Cerebellar nuclear complex (tissue), 1 donor: Measurements from ENCODE around the gene BCAS1.

ENCODE experiments used
- DNase-seq, 2 experiments: peaks; one replicate each; lab custom pipeline; 2025; lab: John Stamatoyannopoulos, UW

The BCAS1 gene

DNA sequence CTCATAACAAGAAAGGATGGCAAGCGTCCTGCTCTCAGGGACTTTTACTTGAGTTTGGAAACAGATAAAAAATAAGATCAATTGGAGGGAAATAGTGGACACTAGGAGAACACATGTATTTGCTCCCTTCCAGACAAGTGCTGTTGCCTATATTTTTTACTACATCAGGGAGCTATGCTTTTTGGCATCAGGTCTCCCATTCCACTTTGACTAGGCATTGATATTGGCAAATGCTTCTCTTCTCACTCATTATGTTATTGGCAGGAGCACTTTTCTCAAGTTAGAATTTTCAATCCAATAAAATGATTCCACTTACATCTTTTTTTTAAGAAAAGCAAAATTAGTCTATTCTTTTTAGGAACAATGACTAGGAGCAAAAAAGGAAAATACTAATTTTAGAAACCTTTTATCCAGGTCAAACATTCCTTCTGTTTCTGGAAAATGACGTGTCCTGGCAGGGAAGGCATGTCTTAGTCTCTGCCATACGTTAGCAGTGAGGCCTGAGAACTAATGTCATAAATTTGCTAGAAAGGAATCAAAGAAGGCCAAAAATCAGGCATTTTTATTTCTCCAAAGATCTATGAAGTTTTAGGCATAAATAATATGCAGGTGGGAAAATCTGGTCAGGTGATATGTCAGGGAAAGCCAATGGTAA lies 21.4 kb downstream of the BCAS1 start:
- DNase-seq: no peak

DNA sequence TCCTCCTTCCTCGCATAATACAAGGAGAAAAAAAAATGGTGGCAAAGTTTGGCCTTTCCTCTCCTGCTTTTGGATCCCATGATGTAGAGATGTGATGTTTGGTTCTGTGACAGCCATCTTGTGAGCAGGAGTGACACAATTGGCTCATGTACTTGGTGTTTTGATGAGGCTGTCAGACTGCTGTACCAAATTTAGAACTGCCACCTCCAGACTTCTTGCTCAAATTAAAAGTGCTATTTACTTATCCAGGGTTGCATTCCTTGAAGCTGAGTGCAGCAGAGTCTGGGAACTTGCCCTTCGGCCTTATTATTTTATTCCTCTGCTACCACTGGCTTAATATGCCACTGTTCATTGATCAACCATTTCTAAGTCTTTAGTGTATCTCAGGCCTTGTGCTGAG lies 21.9 kb downstream of the BCAS1 start:
- no peak for DNase-seq

DNA sequence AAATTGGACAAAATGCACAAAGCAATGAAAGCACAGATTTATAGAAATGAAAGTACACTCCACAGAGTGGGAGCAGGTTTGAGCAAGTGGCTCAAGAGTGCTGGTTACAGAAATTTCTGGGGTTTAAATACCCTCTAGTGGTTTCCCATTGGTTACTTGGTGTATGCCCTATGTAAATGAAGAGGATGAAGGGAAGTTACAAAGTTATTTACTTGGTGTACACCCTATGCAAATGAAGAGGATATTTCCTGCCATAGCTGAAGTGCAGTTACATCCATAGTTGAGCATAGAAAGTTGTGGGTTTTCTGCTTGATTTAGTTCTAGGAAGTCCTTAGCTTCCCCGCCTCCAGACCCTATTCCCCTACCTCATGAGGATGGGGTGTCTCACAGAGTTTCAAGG lies 22.7 kb downstream of the BCAS1 start:
- no peak for DNase-seq

GRCh38 chr20:54047048-54047447 lies 23.3 kb downstream of the BCAS1 start:
- DNase-seq: no peak

DNA sequence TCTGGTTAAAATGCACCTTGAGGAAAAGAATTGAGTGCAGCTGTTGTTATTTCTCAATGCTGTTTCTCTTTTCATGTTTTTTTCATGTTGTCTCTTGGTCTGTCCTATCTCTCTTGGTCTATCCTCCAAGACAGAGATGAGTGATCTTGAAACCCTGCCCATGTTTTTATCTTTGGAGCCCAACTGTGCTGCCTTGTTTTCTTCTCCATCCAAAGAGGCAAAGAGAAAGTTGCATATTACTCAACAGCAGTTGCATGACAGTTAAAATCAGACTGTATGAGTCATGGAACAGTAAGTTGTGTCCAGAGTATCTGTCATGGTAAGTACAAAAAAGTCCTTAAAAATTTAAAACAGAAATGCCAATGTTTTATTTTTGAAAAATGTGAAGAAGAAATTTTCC lies 26.2 kb downstream of the BCAS1 start:
- DNase-seq: no peak

GRCh38 chr20:54043076-54043967 lies 27.1 kb downstream of the BCAS1 start:
- DNase-seq: no peak

GRCh38 chr20:54042021-54042420 lies 28.4 kb downstream of the BCAS1 start:
- no peak for DNase-seq

GRCh38 chr20:54041336-54041735 lies 29.1 kb downstream of the BCAS1 start:
- DNase-seq: no peak

DNA sequence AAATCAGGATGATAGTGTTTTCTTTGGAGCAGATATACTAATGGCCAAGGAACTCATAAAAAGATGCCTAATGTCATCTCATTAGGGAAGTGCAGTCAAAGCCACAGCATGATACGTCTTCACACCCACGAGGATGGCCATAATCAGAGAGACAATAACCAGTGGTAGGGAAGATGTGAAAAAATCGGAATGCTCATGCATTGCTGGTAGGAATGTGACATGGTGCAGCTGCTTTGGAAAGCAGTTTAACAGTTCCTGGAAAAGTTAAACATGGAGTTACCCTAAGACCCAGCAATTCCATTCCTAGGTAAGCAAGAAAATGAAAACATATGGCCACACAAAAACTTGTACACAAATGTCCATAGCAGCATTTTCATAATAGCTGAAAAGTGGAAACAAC lies 29.9 kb downstream of the BCAS1 start:
- no peak for DNase-seq

GRCh38 chr20:54038961-54039360 lies 31.4 kb downstream of the BCAS1 start:
- no peak for DNase-seq

DNA sequence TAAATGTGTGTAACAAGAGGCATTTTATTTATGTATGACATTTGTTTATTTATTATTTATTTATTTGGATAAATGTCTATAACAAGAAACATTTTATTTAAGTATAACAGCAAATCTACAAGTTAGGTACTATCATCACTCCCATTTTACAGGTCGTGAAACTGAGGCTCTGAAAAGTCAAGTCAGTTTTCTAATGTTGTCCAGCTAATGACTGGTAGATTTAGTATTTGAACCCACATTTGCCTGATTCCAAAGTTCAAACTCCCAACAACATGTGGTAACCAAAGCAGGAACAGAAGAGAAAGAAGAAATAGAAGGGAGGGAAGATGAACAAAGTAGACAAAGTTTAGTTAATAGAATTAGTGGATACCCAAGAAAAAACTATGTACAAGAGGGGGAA lies 32.9 kb downstream of the BCAS1 start:
- no peak for DNase-seq

GRCh38 chr20:54029643-54030042 lies 40.8 kb downstream of the BCAS1 start:
- no peak for DNase-seq

GRCh38 chr20:54029176-54029575 lies 41.2 kb downstream of the BCAS1 start:
- no peak for DNase-seq

DNA sequence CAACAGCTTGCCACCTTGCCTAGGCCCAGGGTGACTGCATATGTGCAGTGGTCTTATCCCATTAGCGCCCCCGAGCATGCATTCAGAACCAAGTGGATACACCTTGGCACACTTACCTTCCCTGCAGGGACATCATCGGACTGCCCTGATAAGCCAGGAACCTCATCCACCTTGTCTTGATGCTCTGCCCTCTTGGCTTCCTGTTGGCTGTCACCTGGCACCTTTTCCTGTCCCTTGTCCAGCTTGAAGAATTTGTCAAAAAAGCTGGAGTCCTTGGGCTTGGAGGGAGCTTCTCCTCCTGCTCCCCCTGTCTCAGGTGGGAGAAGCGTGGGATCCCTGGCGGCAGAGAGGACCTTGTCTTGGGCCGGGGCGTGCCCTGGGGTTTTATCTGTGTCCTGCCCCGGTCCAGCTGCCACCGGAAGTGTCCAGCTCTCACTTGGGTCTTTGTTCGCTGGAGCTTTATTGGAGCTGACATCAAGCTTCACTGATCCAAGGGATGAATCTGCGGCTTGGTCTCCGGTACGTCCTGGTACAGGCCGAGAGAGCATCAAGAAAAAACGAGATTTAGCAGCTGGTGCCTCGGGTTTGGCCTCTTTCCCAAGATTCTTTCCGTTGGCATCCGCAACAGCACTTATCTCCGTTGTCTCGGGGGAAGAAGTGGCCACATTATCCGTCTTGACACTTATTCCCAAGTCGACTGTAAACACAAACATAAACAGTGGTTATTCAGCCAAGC lies 42.0 kb downstream of the BCAS1 start:
- no peak for DNase-seq

DNA sequence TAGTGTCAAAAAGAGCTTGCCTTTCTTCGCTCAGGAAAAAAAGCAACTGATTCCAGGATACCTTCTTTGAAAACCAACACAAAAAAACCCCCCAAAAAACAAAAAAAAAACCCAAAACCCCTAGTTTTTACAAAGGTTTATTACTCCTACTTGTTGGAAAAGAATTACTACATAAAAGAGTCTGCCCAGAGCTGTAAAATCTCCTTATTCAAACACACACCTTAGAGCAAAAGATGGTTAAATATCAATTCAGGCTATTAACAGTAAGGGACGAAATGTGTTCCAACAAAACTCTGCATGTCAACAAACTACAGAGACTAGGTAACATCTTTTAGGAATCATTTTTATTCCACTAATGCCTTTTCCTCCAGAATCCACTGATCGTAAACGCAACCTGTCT lies 42.7 kb downstream of the BCAS1 start:
- DNase-seq: no peak

DNA sequence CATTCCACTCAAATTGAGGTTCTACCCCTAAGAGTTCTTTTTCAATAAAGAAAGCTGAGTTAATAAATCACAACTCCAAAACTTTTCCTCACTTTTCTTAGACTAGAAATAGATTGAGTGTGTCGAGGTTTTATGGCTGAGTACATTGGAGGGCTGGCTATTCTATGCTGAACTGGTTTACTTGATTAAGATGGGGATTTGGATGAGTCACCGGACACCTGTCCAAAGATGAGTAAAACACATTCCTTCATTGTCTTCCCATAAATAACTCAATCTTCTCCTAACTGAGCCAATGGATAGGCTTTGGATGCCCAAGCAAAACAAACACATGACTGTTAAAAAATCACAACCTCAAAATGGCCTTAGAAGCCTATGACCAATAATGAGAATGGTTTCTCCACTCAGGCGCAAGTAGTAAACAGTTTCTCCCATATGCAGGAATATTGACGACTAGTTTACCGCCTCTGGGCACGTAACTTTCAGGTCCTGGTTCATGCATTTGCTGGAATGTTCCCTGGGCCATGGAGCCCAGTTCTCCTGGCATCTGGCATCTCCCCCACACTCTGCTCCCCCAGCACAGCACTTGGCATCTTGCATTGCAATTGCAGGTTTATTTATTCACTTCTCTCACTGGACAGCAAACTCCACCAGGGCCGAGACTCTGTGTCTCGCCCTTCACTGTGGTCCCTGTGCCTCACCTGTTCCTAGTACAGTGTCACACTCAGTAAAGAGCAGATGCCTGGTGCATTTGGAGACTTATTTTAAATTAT lies 43.9 kb downstream of the BCAS1 start:
- DNase-seq: no peak

GRCh38 chr20:54025251-54025771 lies 45.1 kb downstream of the BCAS1 start:
- DNase-seq: no peak

DNA sequence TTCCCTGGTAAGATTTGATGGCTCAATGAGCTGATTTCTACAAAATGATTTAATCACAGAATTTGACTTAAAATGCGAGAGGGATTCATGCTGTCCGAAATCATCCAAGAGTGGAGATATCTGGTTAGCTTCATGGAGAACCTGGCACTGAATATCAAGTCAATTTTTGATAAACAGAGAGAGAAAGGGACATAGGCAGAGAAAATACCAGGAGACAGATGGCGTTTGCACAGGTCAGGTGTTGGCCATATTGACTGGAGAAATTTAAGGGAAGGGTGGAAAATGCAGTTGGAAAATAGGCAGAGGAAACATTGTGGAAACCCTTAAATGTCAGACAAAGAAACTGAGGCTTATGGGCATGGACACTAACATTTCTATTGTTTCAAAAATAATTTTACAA lies 47.0 kb downstream of the BCAS1 start:
- DNase-seq: peak in 1 of 2 experiments; percentile 44

DNA sequence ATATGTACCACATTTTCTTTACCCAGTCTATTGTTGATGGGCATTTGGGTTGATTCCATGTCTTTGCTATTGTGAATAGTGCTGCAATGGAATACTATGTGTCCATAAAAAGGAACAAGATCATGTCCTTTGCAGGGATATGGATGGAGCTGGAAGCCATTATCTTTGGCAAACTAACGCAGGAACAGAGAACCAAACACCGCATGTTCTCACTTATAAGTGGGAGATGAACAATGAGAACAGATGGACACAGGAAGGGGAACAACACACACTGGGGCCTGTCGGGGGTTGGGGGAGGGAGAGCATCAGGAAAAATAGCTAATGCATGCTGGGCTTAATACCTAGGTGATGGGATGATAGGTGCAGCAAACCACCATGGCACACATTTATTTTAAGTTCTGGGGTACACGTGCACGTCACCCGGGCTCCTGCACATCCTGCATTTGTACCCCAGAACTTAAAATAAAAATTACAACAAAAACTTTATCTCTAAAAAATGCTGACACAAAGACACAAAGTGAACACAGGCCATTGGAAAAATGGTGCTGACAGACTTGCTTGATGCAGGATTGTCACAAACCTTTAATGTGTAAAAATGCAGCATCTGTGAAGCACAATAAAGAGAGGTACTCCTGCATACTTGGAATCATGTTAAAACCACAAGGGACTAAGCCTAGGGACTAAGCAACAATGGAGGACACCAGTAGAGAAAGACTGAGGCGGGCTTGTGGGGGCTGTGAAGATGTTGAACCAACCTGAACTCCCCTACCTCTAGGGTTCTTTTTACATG lies 48.8 kb downstream of the BCAS1 start:
- no peak for DNase-seq

- DNase-seq: no peak
These were observed 49.5 kb downstream of the BCAS1 start for GRCh38 chr20:54020868-54021267.

GRCh38 chr20:54020348-54020747 lies 50.0 kb downstream of the BCAS1 start:
- DNase-seq: no peak
